Fibroblast of villous mesenchyme (primary cell): ENCODE data around the gene KCNMB2. TPM values are rescaled to one million over a fixed set of nuclear protein-coding genes. Genes with fewer than 3 reads are reported as not detected.

ENCODE experiments used
- DNase-seq: peaks from one replicate; pipeline ENCODE4 v3.0.0-alpha.2; 2010; ENCODE audit warnings: low read depth
- H3K4me3 ChIP-seq: 2 replicates; pipeline ENCODE4 v1.5.1; 2011; ENCODE audit warnings: low read depth, mild to moderate bottlenecking, low read length
- total RNA-seq: library from RNA; depleted of rRNA; stranded (reverse); fragments of >200 nt; gene quantifications from 2 replicates; pipeline ENCODE4 v1.2.3, GENCODE V29; 2012
- TF ChIP-seq, protein P1 (sequence below): IDR thresholded peaks from 2 replicates; pipeline ENCODE4 v1.5.1; 2012; ENCODE audit warnings: low read depth, mild to moderate bottlenecking, low read length; ENCODE audit not compliant: insufficient read depth

KCNMB2 gene
- total RNA-seq, 1 donor: not detected

DNA sequence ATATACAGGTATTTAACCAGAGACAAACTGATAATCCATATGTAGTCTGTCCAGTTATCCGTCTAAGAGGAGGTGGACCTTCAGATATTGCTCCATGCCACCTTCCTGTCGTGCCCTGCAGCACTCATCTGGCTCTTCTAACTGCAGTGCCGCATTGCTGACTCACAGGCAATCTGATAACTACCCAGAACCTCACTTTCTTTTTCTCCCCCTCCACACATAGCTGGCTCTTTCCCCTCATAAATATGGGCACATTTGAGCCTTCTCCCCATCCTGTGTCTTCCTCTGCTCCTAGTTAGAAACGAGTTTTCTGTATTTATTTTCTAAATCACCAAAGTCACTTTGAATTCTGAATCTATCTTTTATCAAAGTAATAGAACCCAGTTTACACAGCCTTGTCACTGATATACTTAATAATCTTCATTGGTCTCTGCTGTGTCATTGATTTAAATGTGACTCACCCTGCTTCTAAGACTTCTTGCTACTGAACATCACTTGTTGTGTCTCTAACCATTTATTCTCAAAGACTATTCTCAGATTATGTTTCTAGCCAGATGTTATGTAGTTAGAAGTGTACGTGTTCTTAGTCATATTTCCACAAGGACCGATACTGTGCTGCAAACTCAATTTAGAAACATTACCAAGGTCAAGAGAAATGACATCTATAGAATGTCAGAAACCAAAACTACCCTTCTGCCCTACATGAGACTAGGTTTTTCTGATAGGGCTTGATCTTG lies 17.4 kb upstream of the KCNMB2 start:
- DNase-seq: peak; percentile 29

DNA sequence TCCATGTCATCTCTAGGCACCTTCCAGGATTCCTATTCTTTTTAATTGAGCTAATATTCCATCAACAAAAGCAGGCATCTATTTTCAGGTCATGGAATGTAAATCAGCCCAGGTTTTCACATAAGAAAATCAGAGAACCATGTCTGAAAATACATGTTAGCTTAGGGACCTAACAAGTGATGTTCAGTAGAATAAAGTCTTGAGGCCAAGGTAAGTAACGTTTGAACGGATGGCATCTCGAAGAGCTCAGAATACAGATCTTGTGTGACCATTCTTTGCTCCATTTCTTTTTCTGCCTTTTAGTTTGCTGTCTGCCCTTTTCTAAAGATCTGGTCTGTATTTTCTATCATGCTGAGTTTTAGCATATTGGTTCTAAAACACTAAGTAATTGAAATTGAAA lies 16.5 kb upstream of the KCNMB2 start:
- TF ChIP-seq, protein P1, sequence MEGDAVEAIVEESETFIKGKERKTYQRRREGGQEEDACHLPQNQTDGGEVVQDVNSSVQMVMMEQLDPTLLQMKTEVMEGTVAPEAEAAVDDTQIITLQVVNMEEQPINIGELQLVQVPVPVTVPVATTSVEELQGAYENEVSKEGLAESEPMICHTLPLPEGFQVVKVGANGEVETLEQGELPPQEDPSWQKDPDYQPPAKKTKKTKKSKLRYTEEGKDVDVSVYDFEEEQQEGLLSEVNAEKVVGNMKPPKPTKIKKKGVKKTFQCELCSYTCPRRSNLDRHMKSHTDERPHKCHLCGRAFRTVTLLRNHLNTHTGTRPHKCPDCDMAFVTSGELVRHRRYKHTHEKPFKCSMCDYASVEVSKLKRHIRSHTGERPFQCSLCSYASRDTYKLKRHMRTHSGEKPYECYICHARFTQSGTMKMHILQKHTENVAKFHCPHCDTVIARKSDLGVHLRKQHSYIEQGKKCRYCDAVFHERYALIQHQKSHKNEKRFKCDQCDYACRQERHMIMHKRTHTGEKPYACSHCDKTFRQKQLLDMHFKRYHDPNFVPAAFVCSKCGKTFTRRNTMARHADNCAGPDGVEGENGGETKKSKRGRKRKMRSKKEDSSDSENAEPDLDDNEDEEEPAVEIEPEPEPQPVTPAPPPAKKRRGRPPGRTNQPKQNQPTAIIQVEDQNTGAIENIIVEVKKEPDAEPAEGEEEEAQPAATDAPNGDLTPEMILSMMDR: no peak
- no peak overlapping the region for H3K4me3 ChIP-seq
- DNase-seq: no peak

More for the DNA sequence above, 17.4 kb upstream of the KCNMB2 start:
- TF ChIP-seq, protein P1: no peak
- no peak overlapping the region for H3K4me3 ChIP-seq

DNA sequence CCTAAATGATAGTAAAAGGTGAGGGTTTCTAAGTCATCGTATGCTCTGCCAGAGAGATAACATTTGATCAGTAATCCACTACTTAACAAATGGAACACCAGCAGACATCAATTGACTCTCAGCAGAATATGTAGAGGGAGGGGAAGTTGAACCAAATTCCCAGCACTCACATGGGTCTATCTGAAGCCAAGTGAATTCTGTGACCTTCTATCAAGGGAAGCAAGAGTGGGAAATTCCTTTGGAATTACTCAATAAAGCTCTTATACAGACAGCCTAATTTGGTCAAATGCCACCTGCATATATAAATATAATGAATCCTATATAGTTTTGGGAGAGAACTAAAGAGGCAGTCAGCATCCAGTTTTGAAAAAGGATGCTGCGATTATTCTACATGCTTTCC lies 15.8 kb upstream of the KCNMB2 start:
- no peak overlapping the region for H3K4me3 ChIP-seq
- TF ChIP-seq, protein P1: no peak
- DNase-seq: no peak

DNA sequence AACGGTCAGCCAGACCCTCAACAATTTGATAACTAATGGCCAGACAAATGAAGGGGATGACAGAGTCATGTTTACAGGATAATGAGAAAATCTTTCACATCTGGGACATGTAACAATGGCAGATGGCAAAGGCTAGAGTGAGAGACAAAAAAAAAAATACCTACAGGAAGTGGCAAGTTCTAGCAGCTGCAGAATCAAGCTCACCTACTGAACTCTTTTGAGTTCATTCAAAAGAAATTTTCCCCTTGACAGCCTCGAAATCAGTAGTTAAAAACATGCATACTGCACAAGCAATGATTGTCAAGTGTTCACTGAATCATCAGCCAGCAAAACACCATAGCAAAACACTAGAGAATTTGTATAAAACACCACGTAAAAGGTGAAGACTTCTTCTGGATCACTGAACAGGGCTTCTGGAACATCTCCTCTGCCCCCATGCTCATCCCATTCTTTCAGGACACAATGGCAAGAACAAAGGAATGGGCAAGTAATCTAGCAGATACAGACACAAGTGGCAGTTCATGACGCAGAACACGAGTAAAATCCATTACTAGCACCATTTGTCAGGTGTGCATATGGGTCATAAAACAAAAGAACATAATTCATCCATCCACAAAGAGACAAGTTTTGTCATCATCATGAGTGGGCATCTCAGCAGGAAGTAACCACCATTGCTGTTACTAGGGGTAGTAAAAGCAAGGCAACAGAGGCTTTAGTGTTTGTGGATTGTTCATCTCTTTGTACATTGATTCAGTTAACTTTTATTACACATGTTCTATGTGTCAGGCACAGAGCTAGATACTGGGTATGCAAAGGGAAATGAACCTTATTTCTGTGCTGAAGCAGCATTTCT lies 13.8 kb upstream of the KCNMB2 start:
- TF ChIP-seq, protein P1: no peak
- no peak overlapping the region for H3K4me3 ChIP-seq

GRCh38 chr3:178525251-178525650 lies 11.0 kb upstream of the KCNMB2 start:
- TF ChIP-seq, protein P1: no peak
- no peak overlapping the region for H3K4me3 ChIP-seq
- peak; percentile 48 for DNase-seq

More for the DNA sequence above, 13.8 kb upstream of the KCNMB2 start:
- no peak for DNase-seq

- no peak overlapping the region for H3K4me3 ChIP-seq
- TF ChIP-seq, protein P1: no peak
- no peak for DNase-seq
These were observed 9.9 kb upstream of the KCNMB2 start for GRCh38 chr3:178526291-178526690.
